ENCODE measurements around the gene MEF2A.

The MEF2A gene

DNA sequence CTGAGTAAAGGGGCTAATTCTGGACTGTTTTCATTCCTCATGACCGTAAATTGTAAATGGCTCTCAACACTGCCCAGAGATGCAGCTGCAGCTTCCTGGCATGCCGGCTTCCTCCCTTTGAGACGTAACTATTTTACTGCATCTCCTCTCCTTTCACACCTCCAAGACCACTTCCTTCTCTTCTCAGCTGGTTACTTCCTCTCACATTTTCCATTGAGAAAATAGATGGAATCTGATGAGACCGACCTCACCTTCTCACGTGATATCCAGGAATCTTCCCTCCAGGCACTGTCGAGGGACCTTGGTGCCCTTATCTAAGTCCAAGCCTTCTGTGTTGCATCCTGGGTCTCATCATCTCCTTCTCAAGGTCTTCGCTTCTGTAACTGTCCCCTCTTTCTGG lies 154.7 kb downstream of the MEF2A start:
- H3K9ac ChIP-seq (ENCODE audit: low read depth in 1 of 2, low read length in 2 of 2): no peak overlapping the region
- no peaks in the 10 kb centered on the region for H3K27me3 ChIP-seq (ENCODE audit: control insufficient read depth in 2 of 2, insufficient read depth in 2 of 2, low read length in 2 of 2)
- no peaks in the 10 kb centered on the region for H3K9me3 ChIP-seq (ENCODE audit: control insufficient read depth in 2 of 2, low read length in 2 of 2)
- peaks cover 4% of the 10 kb centered on the region in 2 donors for H3K4me1 ChIP-seq (ENCODE audit: control insufficient read depth in 2 of 2, insufficient read depth in 2 of 2, low read length in 2 of 2)
- no peak overlapping the region for H3K4me3 ChIP-seq (ENCODE audit: low read length in 2 of 2)
- H3K36me3 ChIP-seq (ENCODE audit: control insufficient read depth in 2 of 2, insufficient read depth in 2 of 2, low read length in 2 of 2): no peaks in the 10 kb centered on the region
- H3K27ac ChIP-seq (ENCODE audit: low read depth in 2 of 2, low read length in 2 of 2): no peak overlapping the region

DNA sequence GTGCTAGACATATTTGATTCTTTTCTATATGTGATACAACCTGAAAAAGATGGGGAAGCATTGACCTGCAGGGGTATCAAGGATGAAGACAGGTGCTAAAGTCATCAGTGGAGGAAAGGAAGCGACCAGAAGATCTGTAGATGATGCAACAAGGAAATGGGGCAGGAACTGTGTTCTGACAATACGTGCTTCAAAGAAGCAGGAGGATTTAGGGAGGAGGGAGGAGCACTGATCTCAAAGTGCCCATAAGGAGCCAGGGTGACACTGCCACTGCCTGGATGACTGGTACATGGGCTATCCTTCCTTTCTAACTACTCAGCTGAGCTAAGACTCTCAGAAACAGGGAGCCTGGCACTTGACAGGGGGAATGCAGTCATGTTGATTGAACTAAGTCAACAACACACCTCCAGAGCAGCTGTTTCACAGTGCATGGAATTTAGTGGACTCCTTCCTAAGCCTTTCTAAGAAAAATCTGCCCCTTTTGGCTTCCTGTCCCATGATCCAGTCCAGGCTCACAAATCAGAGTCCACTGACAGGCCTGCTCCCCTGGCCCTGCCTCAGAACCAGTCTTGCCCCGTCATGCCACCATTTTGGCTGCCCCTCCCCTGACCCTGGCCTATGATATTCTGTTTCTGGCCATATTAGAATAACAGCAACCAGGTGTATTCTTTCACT lies 155.5 kb downstream of the MEF2A start:
- Histone ChIP-seq H3K4me3 (ENCODE audit: low read length in 2 of 2) (no peak overlapping the region), H3K36me3 (ENCODE audit: control insufficient read depth in 2 of 2, insufficient read depth in 2 of 2, low read length in 2 of 2) (no peaks in the 10 kb centered on the region), H3K4me1 (ENCODE audit: control insufficient read depth in 2 of 2, insufficient read depth in 2 of 2, low read length in 2 of 2) (peaks cover 4 to 7% of the 10 kb centered on the region in 2 donors), H3K9me3 (ENCODE audit: control insufficient read depth in 2 of 2, low read length in 2 of 2) (no peaks in the 10 kb centered on the region), H3K27ac (ENCODE audit: low read depth in 2 of 2, low read length in 2 of 2) (no peak overlapping the region), H3K9ac (ENCODE audit: low read depth in 1 of 2, low read length in 2 of 2) (no peak overlapping the region), H3K27me3 (ENCODE audit: control insufficient read depth in 2 of 2, insufficient read depth in 2 of 2, low read length in 2 of 2) (no peaks in the 10 kb centered on the region)

DNA sequence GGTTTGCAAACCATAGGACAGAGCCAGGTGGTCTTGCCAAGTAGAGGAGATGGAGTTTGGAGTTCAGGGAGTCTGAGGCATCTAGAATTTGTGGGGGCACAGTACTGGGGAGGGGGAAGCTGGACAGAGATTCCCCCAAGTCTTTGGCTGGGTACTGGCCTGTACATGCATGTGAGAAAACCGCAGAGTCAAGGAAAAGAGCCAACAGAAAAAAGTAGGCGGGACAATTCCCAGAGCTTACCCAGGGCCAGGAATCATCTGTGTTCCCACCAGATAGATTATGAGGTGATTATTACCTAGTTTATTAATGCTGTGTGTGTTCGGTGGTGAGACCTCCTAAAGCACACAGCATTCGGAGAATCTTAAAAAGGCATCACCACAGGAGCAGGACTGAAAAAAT lies 156.1 kb downstream of the MEF2A start:
- Histone ChIP-seq H3K27me3 (ENCODE audit: control insufficient read depth in 2 of 2, insufficient read depth in 2 of 2, low read length in 2 of 2) (no peaks in the 10 kb centered on the region), H3K4me3 (ENCODE audit: low read length in 2 of 2) (no peak overlapping the region), H3K4me1 (ENCODE audit: control insufficient read depth in 2 of 2, insufficient read depth in 2 of 2, low read length in 2 of 2) (peaks cover 4 to 7% of the 10 kb centered on the region in 2 donors), H3K9ac (ENCODE audit: low read depth in 1 of 2, low read length in 2 of 2) (no peak overlapping the region), H3K36me3 (ENCODE audit: control insufficient read depth in 2 of 2, insufficient read depth in 2 of 2, low read length in 2 of 2) (no peaks in the 10 kb centered on the region), H3K27ac (ENCODE audit: low read depth in 2 of 2, low read length in 2 of 2) (no peak overlapping the region), H3K9me3 (ENCODE audit: control insufficient read depth in 2 of 2, low read length in 2 of 2) (no peaks in the 10 kb centered on the region)

DNA sequence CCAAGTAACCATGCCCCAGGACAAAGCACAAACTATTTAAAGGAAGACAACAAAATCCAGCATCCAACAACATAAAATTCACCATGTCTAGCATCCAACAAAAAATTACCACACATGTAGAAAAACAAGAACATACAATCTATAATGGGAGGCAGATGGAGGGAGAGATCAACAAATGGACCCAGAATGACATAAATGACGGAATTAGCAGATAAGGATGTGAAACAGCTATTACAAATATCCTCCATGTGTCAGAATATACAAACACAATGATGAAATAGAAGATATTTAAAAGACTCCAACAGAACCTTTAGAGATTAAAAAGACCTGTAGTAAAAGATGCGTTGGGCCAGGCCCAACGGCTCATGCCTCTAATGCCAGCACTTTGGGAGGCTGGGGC lies 156.6 kb downstream of the MEF2A start:
- Histone ChIP-seq H3K9ac (ENCODE audit: low read depth in 1 of 2, low read length in 2 of 2) (no peak overlapping the region), H3K36me3 (ENCODE audit: control insufficient read depth in 2 of 2, insufficient read depth in 2 of 2, low read length in 2 of 2) (no peaks in the 10 kb centered on the region), H3K27ac (ENCODE audit: low read depth in 2 of 2, low read length in 2 of 2) (no peak overlapping the region), H3K4me1 (ENCODE audit: control insufficient read depth in 2 of 2, insufficient read depth in 2 of 2, low read length in 2 of 2) (peaks cover 4 to 5% of the 10 kb centered on the region in 2 donors), H3K27me3 (ENCODE audit: control insufficient read depth in 2 of 2, insufficient read depth in 2 of 2, low read length in 2 of 2) (no peaks in the 10 kb centered on the region), H3K4me3 (ENCODE audit: low read length in 2 of 2) (no peak overlapping the region), H3K9me3 (ENCODE audit: control insufficient read depth in 2 of 2, low read length in 2 of 2) (no peaks in the 10 kb centered on the region)

DNA sequence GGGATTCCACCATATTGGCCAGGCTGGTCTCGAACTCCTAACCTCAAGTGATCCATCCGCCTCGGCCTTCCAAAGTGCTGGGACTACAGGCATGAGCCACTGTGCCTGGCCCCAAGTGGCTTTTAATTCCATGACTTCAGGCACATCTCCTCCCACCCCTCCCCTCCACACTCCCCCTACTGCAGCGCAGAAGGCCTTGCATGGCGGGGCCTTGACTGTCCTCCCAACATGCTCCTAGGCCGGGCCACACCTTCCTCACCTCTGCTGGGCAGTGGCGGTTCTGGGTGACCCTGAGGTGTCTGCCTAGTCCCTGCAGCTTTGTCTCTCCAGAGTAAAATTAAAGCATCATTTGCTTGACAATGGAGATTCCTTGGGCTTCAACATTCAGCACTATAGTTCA lies 160.5 kb downstream of the MEF2A start:
- H3K4me3 ChIP-seq (ENCODE audit: low read length in 2 of 2): no peak overlapping the region
- peaks cover 1 to 3% of the 10 kb centered on the region in 2 donors for H3K4me1 ChIP-seq (ENCODE audit: control insufficient read depth in 2 of 2, insufficient read depth in 2 of 2, low read length in 2 of 2)
- H3K36me3 ChIP-seq (ENCODE audit: control insufficient read depth in 2 of 2, insufficient read depth in 2 of 2, low read length in 2 of 2): peaks cover 5 to 12% of the 10 kb centered on the region in 2 donors
- H3K9ac ChIP-seq (ENCODE audit: low read depth in 1 of 2, low read length in 2 of 2): no peak overlapping the region
- no peaks in the 10 kb centered on the region for H3K9me3 ChIP-seq (ENCODE audit: control insufficient read depth in 2 of 2, low read length in 2 of 2)
- no peak overlapping the region for H3K27ac ChIP-seq (ENCODE audit: low read depth in 2 of 2, low read length in 2 of 2)
- H3K27me3 ChIP-seq (ENCODE audit: control insufficient read depth in 2 of 2, insufficient read depth in 2 of 2, low read length in 2 of 2): no peaks in the 10 kb centered on the region

DNA sequence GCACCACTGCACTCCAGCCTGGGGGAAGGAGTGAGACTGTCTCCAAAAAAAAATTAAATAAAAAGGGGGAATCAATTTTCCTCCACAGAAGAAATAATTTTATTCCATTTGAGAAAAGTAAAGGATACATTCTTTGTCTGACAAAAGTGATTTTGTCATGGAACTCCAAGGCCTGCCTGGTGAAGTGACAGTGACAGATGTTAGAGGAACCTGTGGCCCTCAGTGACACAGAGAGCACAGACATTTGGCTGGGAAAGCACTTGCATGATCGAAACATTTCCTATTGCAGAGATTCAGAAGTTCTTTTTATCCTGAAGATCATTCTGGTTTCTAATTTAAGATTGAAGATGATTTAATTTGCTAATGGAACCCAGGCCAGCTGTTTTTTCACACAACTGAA lies 161.5 kb downstream of the MEF2A start:
- H3K36me3 ChIP-seq (ENCODE audit: control insufficient read depth in 2 of 2, insufficient read depth in 2 of 2, low read length in 2 of 2): peaks cover 5 to 15% of the 10 kb centered on the region in 2 donors
- H3K27me3 ChIP-seq (ENCODE audit: control insufficient read depth in 2 of 2, insufficient read depth in 2 of 2, low read length in 2 of 2): no peaks in the 10 kb centered on the region
- H3K9me3 ChIP-seq (ENCODE audit: control insufficient read depth in 2 of 2, low read length in 2 of 2): no peaks in the 10 kb centered on the region
- peaks cover 0 to 3% of the 10 kb centered on the region in 2 donors for H3K4me1 ChIP-seq (ENCODE audit: control insufficient read depth in 2 of 2, insufficient read depth in 2 of 2, low read length in 2 of 2)
- no peak overlapping the region for H3K27ac ChIP-seq (ENCODE audit: low read depth in 2 of 2, low read length in 2 of 2)
- H3K4me3 ChIP-seq (ENCODE audit: low read length in 2 of 2): no peak overlapping the region
- no peak overlapping the region for H3K9ac ChIP-seq (ENCODE audit: low read depth in 1 of 2, low read length in 2 of 2)

DNA sequence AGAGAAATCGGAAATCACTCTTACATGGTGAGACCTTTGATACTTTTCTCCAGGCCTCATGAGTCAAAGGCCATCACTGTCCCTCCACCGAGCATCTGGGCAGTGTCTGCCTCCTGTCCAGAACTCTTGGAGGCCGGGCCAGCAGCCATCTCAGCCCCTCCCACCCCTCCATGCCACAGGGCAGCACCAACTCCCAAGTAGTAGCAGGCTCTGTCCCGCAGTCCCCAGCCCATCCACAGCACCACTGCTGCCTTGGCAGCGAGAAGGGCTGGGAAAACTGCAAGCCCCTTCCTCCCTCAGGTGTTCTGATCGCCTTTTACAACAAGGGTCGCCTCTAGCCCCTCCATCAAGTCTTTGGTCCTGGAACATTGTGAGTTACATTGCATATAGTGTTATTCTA lies 161.9 kb downstream of the MEF2A start:
- no peaks in the 10 kb centered on the region for H3K27me3 ChIP-seq (ENCODE audit: control insufficient read depth in 2 of 2, insufficient read depth in 2 of 2, low read length in 2 of 2)
- no peaks in the 10 kb centered on the region for H3K9me3 ChIP-seq (ENCODE audit: control insufficient read depth in 2 of 2, low read length in 2 of 2)
- no peak overlapping the region for H3K9ac ChIP-seq (ENCODE audit: low read depth in 1 of 2, low read length in 2 of 2)
- H3K4me3 ChIP-seq (ENCODE audit: low read length in 2 of 2): no peak overlapping the region
- peaks cover 0 to 4% of the 10 kb centered on the region in 2 donors for H3K4me1 ChIP-seq (ENCODE audit: control insufficient read depth in 2 of 2, insufficient read depth in 2 of 2, low read length in 2 of 2)
- H3K27ac ChIP-seq (ENCODE audit: low read depth in 2 of 2, low read length in 2 of 2): no peak overlapping the region
- H3K36me3 ChIP-seq (ENCODE audit: control insufficient read depth in 2 of 2, insufficient read depth in 2 of 2, low read length in 2 of 2): peaks cover 5 to 15% of the 10 kb centered on the region in 2 donors

DNA sequence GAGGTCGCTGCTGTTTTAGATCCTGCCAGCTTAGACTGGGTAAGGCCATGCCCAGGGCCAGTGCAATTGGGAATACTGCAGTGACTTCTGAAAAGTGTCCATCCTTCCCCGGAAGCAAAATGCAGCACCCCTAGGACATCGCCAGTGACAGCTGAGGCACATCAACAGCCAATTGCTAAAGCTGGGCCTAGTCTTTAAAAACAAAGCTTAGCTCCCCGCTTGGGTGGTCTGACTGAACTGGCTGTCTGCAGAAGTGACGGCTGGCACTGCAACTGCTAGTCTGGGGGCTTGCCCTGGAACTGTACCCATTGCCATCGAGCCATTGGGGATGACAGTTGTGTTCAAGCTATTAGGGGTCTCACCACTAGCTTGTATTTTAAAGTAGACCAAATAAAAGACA lies 163.1 kb downstream of the MEF2A start:
- no peaks in the 10 kb centered on the region for H3K9me3 ChIP-seq (ENCODE audit: control insufficient read depth in 2 of 2, low read length in 2 of 2)
- no peak overlapping the region for H3K27ac ChIP-seq (ENCODE audit: low read depth in 2 of 2, low read length in 2 of 2)
- peaks cover 5 to 15% of the 10 kb centered on the region in 2 donors for H3K36me3 ChIP-seq (ENCODE audit: control insufficient read depth in 2 of 2, insufficient read depth in 2 of 2, low read length in 2 of 2)
- H3K4me1 ChIP-seq (ENCODE audit: control insufficient read depth in 2 of 2, insufficient read depth in 2 of 2, low read length in 2 of 2): peaks cover 0 to 7% of the 10 kb centered on the region in 2 donors
- no peak overlapping the region for H3K4me3 ChIP-seq (ENCODE audit: low read length in 2 of 2)
- no peak overlapping the region for H3K9ac ChIP-seq (ENCODE audit: low read depth in 1 of 2, low read length in 2 of 2)
- no peaks in the 10 kb centered on the region for H3K27me3 ChIP-seq (ENCODE audit: control insufficient read depth in 2 of 2, insufficient read depth in 2 of 2, low read length in 2 of 2)

DNA sequence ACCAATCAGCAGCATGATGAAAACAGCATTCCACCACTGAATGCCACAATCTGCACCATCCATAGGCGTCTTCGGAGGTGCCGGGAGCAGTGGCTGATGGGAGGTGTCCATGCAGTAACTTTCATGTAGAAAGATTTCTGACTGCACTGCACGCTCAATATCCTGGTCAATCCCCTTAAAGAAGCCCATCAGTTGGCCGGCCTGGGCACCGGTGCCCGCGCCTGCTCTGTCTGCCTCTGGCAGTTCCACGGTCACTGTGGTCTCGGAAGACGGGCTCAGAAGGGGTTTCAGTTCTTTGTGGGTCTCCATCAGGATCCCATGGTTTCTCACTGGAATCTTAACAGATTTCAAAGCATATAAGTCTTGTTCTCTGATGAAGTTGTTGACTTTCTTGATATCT lies 163.5 kb downstream of the MEF2A start:
- no peaks in the 10 kb centered on the region for H3K27me3 ChIP-seq (ENCODE audit: control insufficient read depth in 2 of 2, insufficient read depth in 2 of 2, low read length in 2 of 2)
- no peak overlapping the region for H3K4me3 ChIP-seq (ENCODE audit: low read length in 2 of 2)
- H3K4me1 ChIP-seq (ENCODE audit: control insufficient read depth in 2 of 2, insufficient read depth in 2 of 2, low read length in 2 of 2): peaks cover 0 to 7% of the 10 kb centered on the region in 2 donors
- no peak overlapping the region for H3K9ac ChIP-seq (ENCODE audit: low read depth in 1 of 2, low read length in 2 of 2)
- no peak overlapping the region for H3K27ac ChIP-seq (ENCODE audit: low read depth in 2 of 2, low read length in 2 of 2)
- H3K36me3 ChIP-seq (ENCODE audit: control insufficient read depth in 2 of 2, insufficient read depth in 2 of 2, low read length in 2 of 2): peaks cover 5 to 15% of the 10 kb centered on the region in 2 donors
- no peaks in the 10 kb centered on the region for H3K9me3 ChIP-seq (ENCODE audit: control insufficient read depth in 2 of 2, low read length in 2 of 2)

DNA sequence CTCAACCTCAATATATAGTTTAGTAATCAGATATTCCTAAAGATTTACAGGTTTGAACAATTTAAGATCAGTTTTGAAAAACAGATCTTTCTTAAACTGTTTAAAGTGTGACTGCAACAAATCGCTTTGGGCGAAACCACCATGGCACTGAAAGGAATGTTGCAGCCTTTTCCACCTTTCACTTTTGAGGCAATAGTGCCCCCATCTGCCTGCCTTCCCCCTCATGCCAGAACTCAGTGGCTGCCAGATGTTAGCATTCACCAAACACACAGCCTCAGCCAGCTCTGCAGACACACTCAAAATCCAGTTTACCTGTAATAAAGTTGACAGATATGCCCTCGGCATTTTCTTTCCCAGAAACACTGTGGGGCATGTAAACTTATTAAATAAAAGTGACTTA lies 164.1 kb downstream of the MEF2A start:
- H3K4me3 ChIP-seq (ENCODE audit: low read length in 2 of 2): no peak overlapping the region
- H3K27me3 ChIP-seq (ENCODE audit: control insufficient read depth in 2 of 2, insufficient read depth in 2 of 2, low read length in 2 of 2): no peaks in the 10 kb centered on the region
- H3K36me3 ChIP-seq (ENCODE audit: control insufficient read depth in 2 of 2, insufficient read depth in 2 of 2, low read length in 2 of 2): peaks cover 5 to 15% of the 10 kb centered on the region in 2 donors
- H3K9me3 ChIP-seq (ENCODE audit: control insufficient read depth in 2 of 2, low read length in 2 of 2): no peaks in the 10 kb centered on the region
- peaks cover 0 to 7% of the 10 kb centered on the region in 2 donors for H3K4me1 ChIP-seq (ENCODE audit: control insufficient read depth in 2 of 2, insufficient read depth in 2 of 2, low read length in 2 of 2)
- H3K27ac ChIP-seq (ENCODE audit: low read depth in 2 of 2, low read length in 2 of 2): no peak overlapping the region
- no peak overlapping the region for H3K9ac ChIP-seq (ENCODE audit: low read depth in 1 of 2, low read length in 2 of 2)
